GM21723 (cell line): ENCODE data around the gene ATP8A1.

Experiments
- ATAC-seq: cut with Tn5 transposase; IDR thresholded peaks from one replicate; pipeline ENCODE4 v1.9.1; 2021; ENCODE audit warnings: mild to moderate bottlenecking, moderate library complexity; ENCODE audit not compliant: unreplicated experiment

ATP8A1 gene

GRCh38 chr4:42627885-42628646, 28.8 kb downstream of the ATP8A1 start:
- ATAC-seq: peak; percentile 93

GRCh38 chr4:42626629-42627146, 30.2 kb downstream of the ATP8A1 start:
- no peak for ATAC-seq

- no peak for ATAC-seq
Measured at GRCh38 chr4:42625329-42625728, 31.6 kb downstream of the ATP8A1 start.

GRCh38 chr4:42624551-42624950, 32.4 kb downstream of the ATP8A1 start:
- ATAC-seq: no peak

GRCh38 chr4:42618023-42618422, 38.9 kb downstream of the ATP8A1 start:
- ATAC-seq: no peak

GRCh38 chr4:42617030-42617429, 39.9 kb downstream of the ATP8A1 start:
- ATAC-seq: no peak

- ATAC-seq: no peak
Measured at GRCh38 chr4:42616572-42616971, 40.3 kb downstream of the ATP8A1 start.

GRCh38 chr4:42615131-42615763, 41.7 kb downstream of the ATP8A1 start:
- no peak for ATAC-seq

- ATAC-seq: no peak
Measured at GRCh38 chr4:42612898-42613297, 44.0 kb downstream of the ATP8A1 start.

GRCh38 chr4:42610941-42611340, 46.0 kb downstream of the ATP8A1 start:
- no peak for ATAC-seq

- no peak for ATAC-seq
Measured at GRCh38 chr4:42609051-42609450, 47.9 kb downstream of the ATP8A1 start.

GRCh38 chr4:42608551-42608950, 48.4 kb downstream of the ATP8A1 start:
- no peak for ATAC-seq

- no peak for ATAC-seq
Measured at GRCh38 chr4:42607011-42607726, 49.7 kb downstream of the ATP8A1 start.

- no peak for ATAC-seq
Measured at GRCh38 chr4:42605264-42605663, 51.6 kb downstream of the ATP8A1 start.

- no peak for ATAC-seq
Measured at GRCh38 chr4:42603862-42604261, 53.0 kb downstream of the ATP8A1 start.

GRCh38 chr4:42600578-42600977, 56.3 kb downstream of the ATP8A1 start:
- peak; percentile 50 for ATAC-seq

GRCh38 chr4:42596918-42597317, 60.0 kb downstream of the ATP8A1 start:
- ATAC-seq: peak; percentile 69

GRCh38 chr4:42594888-42595287, 62.0 kb downstream of the ATP8A1 start:
- ATAC-seq: no peak

- ATAC-seq: no peak
Measured at GRCh38 chr4:42588909-42589308, 68.0 kb downstream of the ATP8A1 start.

- no peak for ATAC-seq
Measured at GRCh38 chr4:42586775-42587174, 70.1 kb downstream of the ATP8A1 start.

GRCh38 chr4:42579903-42580302, 77.0 kb downstream of the ATP8A1 start:
- ATAC-seq: no peak

- no peak for ATAC-seq
Measured at GRCh38 chr4:42578187-42578586, 78.7 kb downstream of the ATP8A1 start.
